ENCODE measurements around the gene CDC42BPG. TPM values are rescaled to one million over a fixed set of nuclear protein-coding genes. Genes with fewer than 3 reads are reported as not detected.

CDC42BPG gene
- total RNA-seq, 1 experiment from 2014 or later = 24.9 TPM

- no CpG with 5 or more reads among the region's 5 CpGs for WGBS (ENCODE audit: extremely low coverage, insufficient read length, low lambda C conversion rate)
- Histone ChIP-seq H2BK5ac (ENCODE audit: insufficient read length, low read length) (no peak overlapping the region), H4K8ac (replicated peaks; ENCODE audit: insufficient read length, low read depth, low read length) (no peak overlapping the region), H3K27me3 (ENCODE audit: insufficient read depth, low read length) (no peaks in the 10 kb centered on the region), H3K56ac (ENCODE audit: insufficient read length, low read depth, low read length) (no peak overlapping the region), H3K23me2 (ENCODE audit: insufficient read length, low read depth, low read length, poor library complexity, severe bottlenecking) (peaks cover 11% of the 10 kb centered on the region), H3K4me1 (ENCODE audit: insufficient read depth, low read length) (no peaks in the 10 kb centered on the region; the same call in 1 of the 2 replicates), H3K4me2 (ENCODE audit: insufficient read depth, insufficient read length, low read length) (no peak overlapping the region), H3K14ac (ENCODE audit: insufficient read depth, low read length) (no peak overlapping the region), H4K91ac (ENCODE audit: insufficient read length, low read depth, low read length) (no peak overlapping the region), H4K5ac (ENCODE audit: insufficient read length, low read depth, low read length) (no peak overlapping the region), H2BK12ac (ENCODE audit: insufficient read length, low read depth, low read length) (no peak overlapping the region), H2AFZ (ENCODE audit: low read length) (no peak overlapping the region), H4K20me1 (ENCODE audit: control insufficient read depth, insufficient read depth, insufficient read length) (no peaks in the 10 kb centered on the region), H2BK15ac (ENCODE audit: low read depth, low read length) (no peak overlapping the region), H3T11ph (ENCODE audit: low read length) (no peak overlapping the region), H2BK20ac (ENCODE audit: low read depth, low read length, poor library complexity, severe bottlenecking) (no peak overlapping the region), H3K23ac (ENCODE audit: insufficient read length, low read depth, low read length) (no peak overlapping the region), H3K79me2 (ENCODE audit: insufficient read depth, low read length) (no peaks in the 10 kb centered on the region), H3K18ac (ENCODE audit: insufficient read length, low read depth, low read length) (no peak overlapping the region), H3K79me1 (ENCODE audit: insufficient read depth, low read depth, low read length, poor library complexity, severe bottlenecking) (no peaks in the 10 kb centered on the region), H2AK5ac (ENCODE audit: insufficient read length, low read length) (no peak overlapping the region), H3K9ac (ENCODE audit: extremely low read depth, insufficient read length, low read length) (no peak overlapping the region), H3K27ac (ENCODE audit: insufficient read length, low read depth, low read length) (no peak overlapping the region), H3K4ac (ENCODE audit: low read depth, low read length) (no peak overlapping the region), H2BK120ac (ENCODE audit: low read depth, low read length, poor library complexity, severe bottlenecking) (no peak overlapping the region), H3K9me3 (ENCODE audit: control insufficient read depth, low read depth, low read length) (no peaks in the 10 kb centered on the region)
- no peak for TF ChIP-seq CTCF (conservative IDR thresholded peaks at IDR 0.05)
- Mint-ChIP-seq H3K27ac (no peak overlapping the region), H3K36me3 (ENCODE audit: insufficient read depth in 1 of 3, low read depth in 3 of 3) (no peaks in the 10 kb centered on the region), H3K4me1 (peaks cover 21 to 27% of the 10 kb centered on the region in 2 experiments), H3K4me3 (no peak overlapping the region; a peak in 1 of 5 replicates), H3K27me3 (ENCODE audit: low read depth) (peaks cover 4% of the 10 kb centered on the region), H3K9me3 (no peaks in the 10 kb centered on the region; a peak in 1 of 5 replicates)
- no peak for DNase-seq
Observed at GRCh38 chr11:64883575-64883974, 39.1 kb upstream of the CDC42BPG start.
